ENCODE measurements around the gene SUSD3.

The SUSD3 gene

DNA sequence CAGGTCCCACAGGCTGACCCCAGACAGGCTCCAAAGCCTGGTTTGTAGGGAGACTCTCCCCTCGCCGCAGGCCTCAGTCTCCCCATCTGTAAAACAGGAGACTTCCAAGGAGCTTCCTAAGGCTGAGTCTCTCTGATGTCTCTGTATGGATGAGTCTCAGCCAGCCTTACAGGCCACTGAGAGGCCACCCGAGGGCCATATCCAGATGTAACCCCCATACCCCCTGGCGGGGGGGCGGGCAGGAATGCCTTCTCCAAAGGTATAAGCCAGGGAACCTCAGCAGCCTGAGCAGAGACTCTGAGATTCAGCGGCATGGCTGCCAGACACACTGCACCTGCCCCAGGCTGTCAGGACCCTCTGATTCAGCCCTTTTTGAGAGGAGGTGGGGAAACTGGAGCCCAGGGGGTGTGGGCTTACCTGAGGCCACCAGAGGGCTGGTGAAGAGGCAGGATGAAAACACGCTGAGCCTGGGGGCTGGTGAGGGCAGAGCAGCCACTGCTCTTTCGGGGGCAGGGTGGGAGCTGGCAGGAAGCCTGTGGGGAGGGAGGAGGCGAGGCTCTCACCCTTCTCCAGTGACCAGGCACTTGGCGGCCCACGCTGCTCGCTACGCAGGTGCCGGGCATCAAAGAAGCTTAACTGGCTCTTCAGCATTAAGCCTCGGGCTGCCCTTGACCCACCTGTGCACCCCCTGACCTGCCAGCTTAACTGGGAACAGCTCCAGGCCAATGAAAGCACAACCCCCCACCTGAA lies 5.5 kb upstream of the SUSD3 start:
- DNase-seq (ENCODE audit: low read depth in 2 of 2), result no peak

- DNase-seq (ENCODE audit: low read depth in 2 of 2), result no peak
These were observed 4.6 kb upstream of the SUSD3 start for GRCh38 chr9:93053781-93054331.

DNA sequence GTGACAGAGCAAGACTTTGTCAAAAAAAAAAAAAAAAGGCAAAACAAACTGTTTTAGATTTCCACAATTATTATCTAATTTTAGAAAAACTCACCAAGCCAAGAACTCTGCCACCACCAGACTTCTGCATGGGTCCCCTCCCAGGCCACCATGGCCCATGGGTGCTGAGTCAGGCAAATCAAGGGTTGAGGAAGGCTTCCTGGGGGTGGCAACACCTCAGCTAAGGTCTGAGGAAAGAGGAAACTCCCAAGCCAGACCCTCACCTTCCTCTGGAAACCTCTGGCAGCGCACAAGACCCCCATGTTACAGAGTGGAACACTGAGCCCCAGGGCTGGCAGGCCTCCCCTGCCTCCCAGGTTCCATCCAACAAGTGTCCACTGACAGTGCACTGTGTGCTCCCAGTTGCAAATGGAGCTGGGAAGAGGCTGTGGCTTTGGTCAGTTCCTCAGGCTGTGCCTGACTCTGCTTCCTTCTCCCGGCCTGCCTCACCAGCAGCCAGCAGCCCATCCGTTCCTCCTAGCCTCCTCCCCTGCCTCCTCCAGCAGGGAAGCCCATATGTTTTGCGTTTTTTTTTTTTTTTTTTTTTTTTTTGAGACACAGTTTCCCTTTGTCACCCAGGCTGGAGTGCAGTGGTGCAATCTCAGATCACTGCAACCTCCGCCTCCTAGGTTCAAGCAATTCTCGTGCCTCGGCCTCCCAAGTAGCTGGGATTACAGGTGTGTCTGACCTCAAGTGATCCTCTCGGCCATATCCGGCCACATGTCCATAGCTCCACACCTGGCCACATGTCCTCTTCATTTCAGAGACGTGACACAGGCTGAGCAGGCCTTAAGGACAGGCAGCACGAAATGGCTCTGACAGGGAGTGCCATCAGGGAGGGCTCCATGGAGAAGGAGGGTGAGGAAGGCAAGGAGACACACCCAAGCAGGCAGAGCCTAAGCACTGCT lies 3.5 kb upstream of the SUSD3 start:
- DNase-seq (ENCODE audit: low read depth in 2 of 2), result no peak

DNA sequence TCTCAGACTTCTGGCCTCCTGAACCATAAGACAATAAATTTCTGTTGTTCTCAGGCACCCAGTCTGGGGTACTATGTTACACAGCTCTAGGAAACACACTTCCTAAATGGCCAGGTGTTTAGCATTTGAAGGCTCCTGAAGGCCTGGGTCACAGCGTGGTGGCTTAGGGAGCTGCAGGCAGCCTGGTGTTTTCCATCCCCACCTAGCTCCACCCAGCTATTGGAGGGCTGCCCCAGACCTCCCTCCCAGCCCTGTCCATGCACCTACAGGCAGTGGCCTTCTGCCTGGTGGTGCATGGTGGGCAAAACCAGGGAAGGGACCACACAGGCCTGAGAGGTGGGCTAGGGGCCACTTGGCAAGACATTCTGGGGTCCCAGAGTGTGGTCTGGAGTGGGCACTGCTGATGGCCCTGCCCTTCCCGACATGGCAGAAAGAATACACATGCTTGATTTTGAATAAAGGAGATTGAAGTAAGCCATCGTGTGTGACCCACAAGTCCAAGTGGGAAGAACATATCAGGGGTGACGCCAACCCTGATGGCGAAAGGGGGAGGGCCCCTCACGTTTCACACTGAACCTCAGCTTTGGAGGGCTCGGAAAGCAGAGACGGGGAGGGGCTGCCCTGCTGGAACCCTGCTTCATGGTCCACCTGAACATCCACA lies 1.3 kb upstream of the SUSD3 start:
- no peak for DNase-seq (ENCODE audit: low read depth in 2 of 2)

DNA sequence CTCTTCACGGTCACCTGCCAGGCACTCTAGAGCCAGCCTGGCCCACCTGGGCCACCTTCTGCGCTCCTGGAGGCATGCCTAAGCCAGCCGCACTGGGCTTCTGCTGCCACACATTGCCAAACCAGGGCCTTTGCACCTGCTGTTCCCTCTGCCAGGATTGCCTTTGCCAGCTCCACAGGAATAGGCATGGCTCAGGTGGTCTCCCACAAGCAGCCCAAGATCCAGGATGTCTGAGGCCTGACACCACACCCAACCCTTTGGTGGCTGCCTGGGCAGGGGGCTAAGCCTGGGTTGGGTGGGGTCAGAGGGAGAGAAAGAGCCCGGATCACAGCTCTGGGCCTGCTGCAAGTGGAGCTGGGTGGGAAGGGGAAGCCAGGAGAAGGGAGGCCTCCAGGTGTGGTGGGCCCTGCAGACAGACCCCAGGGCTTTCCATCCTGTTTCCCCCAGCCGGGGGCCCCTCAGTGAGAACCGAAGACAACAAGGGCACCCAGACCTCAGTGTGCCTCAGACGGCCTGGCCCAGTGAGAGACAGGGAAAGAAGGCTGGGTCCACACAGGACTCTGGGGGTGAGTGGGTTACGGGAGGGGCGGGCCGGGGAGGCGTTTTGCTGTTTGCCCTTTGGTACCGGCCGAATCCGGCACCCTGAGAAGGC lies 672 bp upstream of the SUSD3 start:
- no peak for DNase-seq (ENCODE audit: low read depth in 2 of 2)

DNA sequence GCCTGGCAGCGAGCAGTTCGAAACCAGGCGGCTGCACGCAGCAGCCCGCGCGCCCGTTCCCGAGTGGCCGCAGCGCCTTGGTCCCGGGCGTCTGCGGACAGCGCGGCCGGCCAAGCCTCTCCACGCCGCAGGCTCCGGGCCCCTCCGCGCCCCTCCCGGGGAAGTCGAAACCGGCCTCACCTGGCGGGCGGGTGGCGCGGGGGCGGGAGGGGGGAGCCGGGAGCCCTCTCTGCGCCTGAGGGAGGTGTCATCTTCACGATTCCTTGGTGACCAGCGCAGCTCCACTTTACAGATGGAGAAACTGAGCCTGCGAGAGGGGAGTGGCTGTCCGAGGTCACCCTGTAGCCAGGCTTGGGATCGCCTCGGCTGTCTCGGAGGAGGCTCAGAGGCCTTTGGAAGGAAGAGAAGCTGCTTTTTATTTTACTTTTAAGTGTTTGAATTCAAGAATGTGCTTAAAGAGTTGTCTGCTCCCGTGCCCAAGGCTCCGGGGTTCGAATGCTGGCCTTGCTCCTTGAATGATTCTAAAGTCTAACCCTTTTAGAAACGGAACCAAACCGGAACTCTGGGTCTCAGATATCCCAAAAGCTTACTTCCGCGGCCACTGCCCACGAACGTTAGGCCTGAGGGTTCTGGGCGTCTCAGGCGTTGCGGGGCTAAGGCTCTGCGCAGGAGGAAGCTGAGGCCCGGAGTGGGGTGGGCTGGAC lies 662 bp downstream of the SUSD3 start:
- no peak for DNase-seq (ENCODE audit: low read depth in 2 of 2)

GRCh38 chr9:93059715-93060578 lies 1.4 kb downstream of the SUSD3 start:
- DNase-seq (ENCODE audit: low read depth in 2 of 2), result no peak

DNA sequence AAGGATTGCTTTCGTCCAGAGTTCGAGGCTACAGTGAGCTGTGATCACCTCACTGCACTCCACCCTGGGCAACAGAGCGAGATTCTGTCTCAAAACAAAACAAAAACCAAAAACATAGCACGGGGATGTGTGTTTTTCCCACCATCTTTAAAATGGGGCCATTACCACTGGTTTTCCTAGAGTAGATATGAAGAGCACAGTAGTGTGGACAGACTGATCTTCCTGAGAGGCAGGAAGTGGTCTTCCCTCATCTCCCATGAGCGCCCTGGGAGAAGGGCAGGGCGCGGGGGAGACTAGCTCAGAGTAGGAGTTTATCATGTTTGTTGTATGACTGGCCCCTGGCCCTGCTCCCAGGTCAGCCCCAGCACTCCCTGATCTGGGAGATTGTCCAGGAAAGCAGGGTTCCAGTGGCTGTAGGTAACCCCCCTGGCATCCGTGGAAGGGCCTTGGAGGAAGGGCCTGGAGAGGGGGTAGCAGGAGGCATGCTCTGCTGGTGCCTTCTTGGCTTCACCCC lies 2.3 kb downstream of the SUSD3 start:
- DNase-seq (ENCODE audit: low read depth in 2 of 2), result no peak

GRCh38 chr9:93061260-93061751 lies 2.8 kb downstream of the SUSD3 start:
- DNase-seq (ENCODE audit: low read depth in 2 of 2), result no peak

DNA sequence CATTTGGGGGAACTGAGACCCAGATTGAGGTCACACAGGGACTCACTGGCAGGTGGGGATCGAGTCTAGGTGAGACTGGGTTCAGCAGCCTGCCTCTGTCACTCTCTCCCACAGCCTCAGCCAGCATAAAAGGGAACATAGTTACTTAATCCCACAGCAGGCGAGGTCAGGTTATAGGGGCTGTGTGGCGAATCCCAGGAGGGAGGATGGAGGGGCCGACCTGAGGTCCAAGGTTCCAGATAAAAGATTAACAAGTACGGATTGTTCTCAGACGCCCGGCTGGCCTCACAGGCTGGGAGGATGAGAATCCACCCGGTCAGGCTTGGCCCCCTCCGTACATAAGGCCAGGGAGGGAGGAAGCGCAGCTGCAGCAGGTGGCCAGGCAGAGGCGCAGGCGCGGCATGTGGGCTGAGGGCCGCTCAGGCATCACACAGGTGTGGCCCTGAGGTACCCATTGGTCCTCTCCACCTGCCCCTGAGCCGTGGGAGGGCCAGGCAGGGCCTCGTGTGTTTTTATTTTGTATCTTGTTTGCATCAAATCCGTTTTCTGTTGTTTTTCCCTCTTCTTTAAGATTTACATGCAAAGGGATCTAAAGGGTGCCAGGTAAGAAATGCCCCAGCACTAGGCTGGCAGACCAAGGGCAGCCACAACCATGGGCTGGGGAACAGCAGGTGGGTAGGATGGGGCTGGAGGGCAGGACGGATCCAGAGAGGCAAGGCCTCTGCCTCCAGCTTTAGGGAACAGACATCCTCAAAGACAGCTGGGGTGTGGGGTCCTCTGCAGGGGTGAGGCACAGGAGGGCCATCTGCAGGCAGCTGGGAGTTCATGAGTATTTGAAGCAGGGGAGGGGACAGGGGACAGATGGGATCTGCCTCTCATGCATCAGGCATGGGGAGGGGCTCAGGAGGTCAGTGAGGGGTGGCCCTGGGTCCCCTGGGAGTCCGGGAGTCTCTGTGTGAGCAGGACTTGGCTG lies 3.6 kb downstream of the SUSD3 start:
- DNase-seq (ENCODE audit: low read depth in 2 of 2), result no peak

DNA sequence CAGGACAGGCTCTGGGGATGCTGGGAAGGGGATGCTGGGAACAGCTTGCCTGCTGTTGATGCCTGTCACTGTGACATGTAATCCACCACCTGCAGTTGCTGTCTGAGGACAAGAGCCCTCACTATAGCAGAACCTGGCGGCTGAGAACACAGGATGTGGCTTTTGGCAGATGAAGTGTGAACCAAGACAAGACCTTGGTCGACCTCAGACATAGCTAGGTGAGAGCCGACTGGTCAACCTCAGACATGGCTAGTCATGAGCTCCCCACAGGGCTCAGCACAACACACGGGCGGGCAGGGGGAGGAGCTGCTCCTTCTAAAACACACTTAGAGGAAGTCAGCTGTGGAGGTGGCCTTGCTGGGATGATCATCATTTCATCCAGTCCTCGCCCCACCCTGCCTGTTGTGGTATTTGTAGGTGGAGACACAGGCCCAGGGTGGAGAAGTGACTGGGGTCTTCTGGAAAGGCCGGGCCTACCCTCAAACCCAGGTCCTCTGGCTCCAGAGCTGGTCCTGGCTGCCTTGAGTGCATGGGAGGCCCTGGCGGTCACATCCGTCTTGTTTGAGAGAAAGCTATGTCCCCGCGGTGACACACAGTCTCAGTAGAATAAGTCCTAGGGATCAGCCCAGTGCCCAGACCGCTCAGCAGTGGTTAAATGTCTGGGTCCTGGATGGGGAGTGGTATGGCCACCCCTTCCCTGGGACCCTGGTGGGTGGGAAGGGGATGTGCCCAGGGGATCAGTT lies 6.1 kb downstream of the SUSD3 start:
- DNase-seq (ENCODE audit: low read depth in 2 of 2), result peak; percentile 72 to 78

DNA sequence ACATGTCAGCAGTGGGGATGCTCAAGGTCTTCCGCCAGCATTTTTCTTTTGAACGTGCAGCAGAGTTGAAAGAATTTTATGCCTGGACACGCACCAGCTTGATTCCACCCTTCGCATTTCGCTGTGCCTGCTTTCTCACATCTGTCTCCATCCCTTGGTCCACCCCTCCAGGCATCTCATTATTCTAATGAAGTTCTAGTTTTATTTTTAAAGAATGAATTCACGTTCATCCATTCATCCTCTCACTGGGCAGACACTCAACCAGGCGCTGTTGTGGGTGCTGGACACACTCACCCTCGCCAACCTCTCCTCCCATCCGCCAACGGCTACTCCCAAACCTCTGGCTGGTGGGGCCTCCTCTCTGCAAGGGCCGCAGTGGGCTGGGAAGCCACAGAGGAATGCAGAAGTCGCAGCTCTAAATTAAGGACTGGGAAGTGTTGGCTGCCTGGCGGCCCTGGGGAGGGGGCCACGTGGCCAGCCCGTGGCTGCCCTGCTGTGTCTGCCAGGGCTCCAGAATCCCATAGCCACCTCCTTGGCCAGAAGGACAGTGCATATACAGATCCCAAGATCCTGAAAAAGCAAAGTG lies 6.7 kb downstream of the SUSD3 start:
- DNase-seq (ENCODE audit: low read depth in 2 of 2), result no peak

DNA sequence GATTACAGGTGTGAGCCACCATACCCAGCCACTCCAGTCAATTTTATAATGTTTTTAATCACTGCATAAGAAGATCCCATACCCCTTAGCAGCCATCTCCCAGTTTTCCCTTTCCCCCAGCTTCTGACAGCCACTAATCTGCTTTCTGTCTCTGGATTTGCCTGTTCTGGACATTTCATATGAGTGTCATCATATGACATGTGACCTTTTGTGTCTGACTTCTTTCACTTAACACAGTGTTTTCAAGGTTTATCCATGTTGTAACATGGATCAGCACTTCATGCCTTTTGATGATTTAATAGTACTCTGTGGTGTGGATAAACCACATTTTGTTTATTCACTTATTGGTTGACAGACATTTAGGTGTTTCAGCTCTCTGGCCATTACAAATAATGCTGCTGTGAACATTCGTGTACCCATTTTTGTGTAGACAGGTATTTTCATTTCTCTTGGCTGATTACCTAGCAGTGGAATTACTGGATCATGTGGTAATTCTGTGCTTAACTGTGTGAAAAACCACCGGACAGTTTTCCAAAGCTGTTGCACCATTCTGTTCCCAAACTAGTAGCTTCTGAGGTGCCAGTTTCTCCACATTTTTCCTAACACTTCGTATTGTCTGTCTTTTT lies 8.6 kb downstream of the SUSD3 start:
- DNase-seq (ENCODE audit: low read depth in 2 of 2), result no peak

DNA sequence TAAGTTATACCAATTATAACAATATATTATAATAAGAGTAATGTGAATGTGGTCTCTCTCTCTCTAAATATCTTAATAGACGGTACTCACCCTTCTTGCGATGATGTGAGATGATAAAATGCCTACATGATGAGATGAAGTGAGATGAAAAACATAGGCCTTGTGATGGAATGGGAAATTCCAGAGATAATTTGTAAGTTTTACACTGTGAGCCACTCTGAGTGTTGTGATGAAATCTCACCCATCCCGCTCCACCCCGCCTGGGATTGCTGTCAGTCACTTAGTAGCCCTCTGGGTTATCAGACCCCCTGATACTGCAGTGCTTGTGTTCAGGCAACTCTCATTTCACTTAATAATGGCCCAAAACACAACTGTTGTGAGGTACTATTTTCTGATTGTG lies 10.5 kb downstream of the SUSD3 start:
- no peak for DNase-seq (ENCODE audit: low read depth in 2 of 2)

DNA sequence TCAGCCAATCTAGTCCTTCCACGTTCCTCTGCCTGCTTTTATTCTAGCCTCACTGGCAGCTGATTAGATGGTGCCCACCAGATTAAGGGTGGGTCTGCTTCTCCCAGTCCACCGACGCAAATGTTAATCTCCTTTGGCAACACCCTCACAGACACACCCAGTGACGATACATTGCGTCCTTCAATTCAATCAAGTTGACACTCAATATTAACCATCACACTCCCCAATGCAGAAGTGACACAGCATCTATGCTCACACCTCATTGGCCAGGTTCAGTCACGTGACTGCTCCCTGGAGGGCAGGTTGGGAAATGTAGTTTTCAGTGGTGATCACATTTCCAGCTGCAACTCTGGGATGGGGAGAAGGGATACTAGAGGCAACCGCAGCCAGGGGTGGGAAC lies 13.0 kb downstream of the SUSD3 start:
- DNase-seq (ENCODE audit: low read depth in 2 of 2), result no peak

DNA sequence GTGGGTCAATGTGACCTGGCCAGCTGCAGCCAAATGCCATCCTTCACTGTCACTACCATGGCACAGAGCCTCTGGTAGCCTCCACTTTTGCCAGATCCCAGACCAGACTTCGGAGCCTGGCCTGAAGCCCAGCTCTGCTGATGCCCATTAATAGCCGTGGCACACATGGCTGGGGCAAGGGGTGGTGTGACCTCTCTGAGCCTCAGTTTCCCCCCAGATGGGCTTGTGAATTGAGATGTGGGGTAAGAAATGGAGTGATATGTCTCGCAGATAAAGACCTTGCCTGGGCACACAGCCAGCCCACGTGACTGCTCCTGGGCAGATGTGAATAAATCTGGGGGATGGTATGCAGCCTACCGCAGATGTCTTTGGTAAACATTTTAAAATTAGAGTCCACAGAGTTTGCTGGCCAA lies 13.9 kb downstream of the SUSD3 start:
- no peak for DNase-seq (ENCODE audit: low read depth in 2 of 2)

All from activated CD4-positive, alpha-beta T cell treated with anti-CD3 and anti-CD28 coated beads for 24 hours (primary cell).